ENCODE data around the gene OR2Z1. TPM values are rescaled to one million over a fixed set of nuclear protein-coding genes. Genes with fewer than 3 reads are reported as not detected.
"Not testable (repeated sequence)": the region's sequence is repeated elsewhere in the genome, so short reads cannot be mapped to it uniquely, and the experiment has no call there.

The OR2Z1 gene
- total RNA-seq, 2 donors from 2014 or later: not detected

DNA sequence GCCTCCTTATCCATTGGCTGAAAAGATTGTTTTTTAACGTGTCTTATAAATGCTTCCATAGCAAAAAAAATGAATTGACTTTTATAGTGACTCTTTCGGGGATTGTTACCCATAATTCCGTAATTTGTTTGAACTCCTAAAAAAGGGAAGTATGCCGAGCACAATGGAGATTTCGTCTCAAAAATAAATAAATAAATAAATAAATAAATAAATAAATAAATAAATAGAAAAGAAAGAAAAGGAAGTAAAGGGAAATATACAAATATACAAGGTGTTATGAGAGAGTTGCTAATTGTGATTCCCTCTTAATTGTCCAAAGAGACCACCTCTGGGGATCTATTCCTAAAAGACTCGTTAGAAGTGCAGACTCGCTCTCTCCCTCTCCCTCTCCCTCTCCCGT, 16.9 kb downstream of the OR2Z1 start:
- no peaks in the 10 kb centered on the region for H3K9me3 ChIP-seq
- no peak for DNase-seq (ENCODE audit: low spot score)
- H3K27ac ChIP-seq: no peak overlapping the region
- no peaks in the 10 kb centered on the region for H3K27me3 ChIP-seq
- no peaks in the 10 kb centered on the region for H3K4me1 ChIP-seq
- no peak overlapping the region for H3K4me3 ChIP-seq
- TF ChIP-seq, protein P1, sequence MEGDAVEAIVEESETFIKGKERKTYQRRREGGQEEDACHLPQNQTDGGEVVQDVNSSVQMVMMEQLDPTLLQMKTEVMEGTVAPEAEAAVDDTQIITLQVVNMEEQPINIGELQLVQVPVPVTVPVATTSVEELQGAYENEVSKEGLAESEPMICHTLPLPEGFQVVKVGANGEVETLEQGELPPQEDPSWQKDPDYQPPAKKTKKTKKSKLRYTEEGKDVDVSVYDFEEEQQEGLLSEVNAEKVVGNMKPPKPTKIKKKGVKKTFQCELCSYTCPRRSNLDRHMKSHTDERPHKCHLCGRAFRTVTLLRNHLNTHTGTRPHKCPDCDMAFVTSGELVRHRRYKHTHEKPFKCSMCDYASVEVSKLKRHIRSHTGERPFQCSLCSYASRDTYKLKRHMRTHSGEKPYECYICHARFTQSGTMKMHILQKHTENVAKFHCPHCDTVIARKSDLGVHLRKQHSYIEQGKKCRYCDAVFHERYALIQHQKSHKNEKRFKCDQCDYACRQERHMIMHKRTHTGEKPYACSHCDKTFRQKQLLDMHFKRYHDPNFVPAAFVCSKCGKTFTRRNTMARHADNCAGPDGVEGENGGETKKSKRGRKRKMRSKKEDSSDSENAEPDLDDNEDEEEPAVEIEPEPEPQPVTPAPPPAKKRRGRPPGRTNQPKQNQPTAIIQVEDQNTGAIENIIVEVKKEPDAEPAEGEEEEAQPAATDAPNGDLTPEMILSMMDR (IDR thresholded peaks at IDR 0.05): no peak
- no peaks in the 10 kb centered on the region for H3K36me3 ChIP-seq

DNA sequence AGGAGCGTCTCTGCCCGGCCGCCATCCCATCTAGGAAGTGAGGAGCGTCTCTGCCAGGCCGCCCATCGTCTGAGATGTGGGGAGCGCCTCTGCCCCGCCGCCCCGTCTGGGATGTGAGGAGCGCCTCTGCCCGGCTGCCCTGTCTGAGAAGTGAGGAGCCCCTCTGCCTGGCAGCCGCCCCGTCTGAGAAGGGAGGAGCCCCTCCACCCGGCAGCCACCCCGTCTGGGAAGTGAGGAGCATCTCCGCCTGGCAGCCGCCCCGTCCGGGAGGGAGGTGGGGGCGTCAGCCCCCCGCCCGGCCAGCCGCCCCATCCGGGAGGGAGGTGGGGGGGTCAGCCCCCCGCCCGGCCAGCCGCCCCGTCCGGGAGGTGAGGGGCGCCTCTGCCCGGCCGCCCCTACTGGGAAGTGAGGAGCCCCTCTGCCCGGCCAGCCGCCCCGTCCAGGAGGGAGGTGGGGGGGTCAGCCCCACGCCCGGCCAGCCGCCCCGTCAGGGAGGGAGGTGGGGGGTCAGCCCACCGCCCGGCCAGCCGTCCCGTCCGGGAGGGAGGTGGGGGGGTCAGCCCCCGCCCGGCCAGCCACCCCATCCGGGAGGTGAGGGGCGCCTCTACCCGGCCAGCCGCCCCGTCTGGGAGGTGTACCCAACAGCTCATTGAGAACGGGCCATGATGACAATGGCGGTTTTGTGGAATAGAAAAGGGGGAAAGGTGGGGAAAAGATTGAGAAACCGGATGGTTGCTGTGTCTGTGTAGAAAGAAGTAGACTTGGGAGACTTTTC, 18.0 kb downstream of the OR2Z1 start:
- H3K4me1 ChIP-seq; H3K27me3 ChIP-seq; H3K27ac ChIP-seq; H3K4me3 ChIP-seq; H3K36me3 ChIP-seq; H3K9me3 ChIP-seq; DNase-seq (ENCODE audit: low spot score): not testable (repeated sequence)

DNA sequence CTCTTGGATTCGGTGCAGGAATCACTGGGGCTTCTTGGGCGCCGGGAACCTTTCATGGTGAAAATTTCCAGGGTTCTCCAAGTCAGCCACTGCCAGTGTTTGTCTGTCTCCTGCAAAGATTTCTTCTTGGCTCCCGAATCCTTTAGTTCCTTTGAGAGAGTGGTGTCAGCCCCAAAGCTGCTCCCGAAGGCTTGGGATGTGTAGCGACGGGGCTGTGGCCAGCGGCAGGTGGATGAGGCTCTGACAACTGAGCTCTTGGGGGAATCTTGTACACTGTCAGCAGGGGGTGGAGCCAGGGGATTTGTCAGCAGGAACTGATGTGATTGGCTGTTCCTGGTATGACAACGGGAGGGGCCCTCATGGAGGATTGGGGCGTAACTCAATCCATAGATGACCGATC, 45.8 kb downstream of the OR2Z1 start:
- H3K36me3 ChIP-seq; DNase-seq (ENCODE audit: low spot score); H3K4me1 ChIP-seq; H3K27me3 ChIP-seq; H3K9me3 ChIP-seq; H3K4me3 ChIP-seq; H3K27ac ChIP-seq: not testable (repeated sequence)

DNA sequence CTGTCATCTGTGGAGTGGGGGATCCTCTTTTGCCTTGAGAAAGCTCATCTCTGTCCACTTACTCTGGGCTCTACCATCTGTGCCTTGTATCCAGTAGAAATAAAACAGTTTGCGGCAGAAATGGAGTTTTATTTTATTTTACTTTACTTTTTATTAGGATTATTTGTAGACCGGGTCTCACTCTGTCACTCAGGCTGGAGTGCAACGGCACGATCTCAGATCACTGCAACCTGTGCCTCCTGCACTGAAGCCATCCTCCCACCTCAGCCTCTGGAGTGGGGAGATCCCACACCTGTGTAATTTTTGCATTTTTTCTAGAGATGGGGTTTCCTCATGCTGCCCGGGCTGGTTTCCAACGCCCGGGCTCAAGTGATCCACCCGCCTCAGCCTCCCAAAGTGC, 47.8 kb downstream of the OR2Z1 start:
- H3K36me3 ChIP-seq; H3K4me1 ChIP-seq; H3K27me3 ChIP-seq; H3K4me3 ChIP-seq; H3K27ac ChIP-seq; H3K9me3 ChIP-seq; DNase-seq (ENCODE audit: low spot score): not testable (repeated sequence)

DNA sequence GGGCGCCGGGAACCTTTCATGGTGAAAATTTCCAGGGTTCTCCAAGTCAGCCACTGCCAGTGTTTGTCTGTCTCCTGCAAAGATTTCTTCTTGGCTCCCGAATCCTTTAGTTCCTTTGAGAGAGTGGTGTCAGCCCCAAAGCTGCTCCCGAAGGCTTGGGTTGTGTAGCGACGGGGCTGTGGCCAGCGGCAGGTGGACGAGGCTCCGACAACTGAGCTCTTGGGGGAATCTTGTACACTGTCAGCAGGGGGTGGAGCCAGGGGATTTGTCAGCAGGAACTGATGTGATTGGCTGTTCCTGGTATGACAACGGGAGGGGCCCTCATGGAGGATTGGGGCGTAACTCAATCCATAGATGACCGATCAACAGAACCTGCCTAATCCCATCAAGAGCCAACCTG, 52.2 kb downstream of the OR2Z1 start:
- H3K4me3 ChIP-seq; H3K4me1 ChIP-seq; H3K9me3 ChIP-seq; H3K27me3 ChIP-seq; DNase-seq (ENCODE audit: low spot score); H3K27ac ChIP-seq; H3K36me3 ChIP-seq: not testable (repeated sequence)

Other genes with a start within 250 kb of the OR2Z1 start
- under 1 TPM; 0.19 to 0.79 TPM for gene PRAM1, start 219.0 kb upstream of the OR2Z1 start, total RNA-seq
- 10 to 100 TPM in 1 of 2 donors, 1 to 10 TPM in 1; 8.2 to 13.5 TPM for gene ZNF414, start 207.5 kb upstream of the OR2Z1 start, total RNA-seq
- 10 to 100 TPM in 1 of 2 donors, 1 to 10 TPM in 1; 4.4 to 10.8 TPM for gene MYO1F, start 144.2 kb upstream of the OR2Z1 start, total RNA-seq
- 10 to 100 TPM; 13.1 to 14.9 TPM for gene ADAMTS10, start 110.9 kb upstream of the OR2Z1 start, total RNA-seq
- gene NFILZ, start 91.0 kb upstream of the OR2Z1 start, total RNA-seq: not detected
- gene ACTL9, start 22.8 kb upstream of the OR2Z1 start, total RNA-seq: not detected
- 10 to 100 TPM; 14.5 to 16.8 TPM for gene ZNF558, start 110.7 kb downstream of the OR2Z1 start, total RNA-seq
- gene MBD3L1, start 110.7 kb downstream of the OR2Z1 start, total RNA-seq: not detected